Keratinocyte (primary cell): ENCODE measurements around the gene MRPL50.

Source experiments
- CTCF ChIP-seq, 3 experiments: IDR thresholded peaks in 1 of 3; conservative IDR thresholded peaks in 1 of 3; optimal IDR thresholded peaks in 1 of 3; 2 replicates in 2 of 3; 3 replicates in 1 of 3; pipeline versions ENCODE3 to v1.5.1; 2011; ENCODE audit warnings: low read length in 3 of 3, mild to moderate bottlenecking in 3 of 3, moderate library complexity in 2 of 3, control low read depth in 1 of 3, inconsistent platforms in 1 of 3; ENCODE audit not compliant: insufficient read depth in 2 of 3; ENCODE audit errors: extremely low read depth in 1 of 3
- EZH2 ChIP-seq: IDR thresholded peaks from one replicate; pipeline ENCODE4 v1.6.1; 2012; ENCODE audit warnings: inconsistent platforms, mild to moderate bottlenecking, low read length, moderate library complexity

GRCh38 chr9:101393135-101393534 is 5.3 kb downstream of the MRPL50 start:
- no peak for TF ChIP-seq CTCF (optimal IDR thresholded peaks at IDR 0.05 in 1 of 3, IDR thresholded peaks at IDR 0.05 in 1 of 3, conservative IDR thresholded peaks at IDR 0.05 in 1 of 3; ENCODE audit: extremely low read depth in 1 of 3, insufficient read depth in 2 of 3, low read length in 3 of 3)
- no peak for TF ChIP-seq EZH2
